HG02973 (cell line): ENCODE results near the gene LSP1.

Experiments used
- ATAC-seq: cut with Tn5 transposase; IDR thresholded peaks from one replicate; pipeline ENCODE4 v1.9.1; 2021; ENCODE audit warnings: moderate library complexity; ENCODE audit not compliant: unreplicated experiment

LSP1 gene

GRCh38 chr11:1913271-1914060, 60.6 kb downstream of the LSP1 start:
- ATAC-seq = no peak

- ATAC-seq = no peak
These were observed 62.9 kb downstream of the LSP1 start for GRCh38 chr11:1915795-1916131.

GRCh38 chr11:1916132-1916985, 63.5 kb downstream of the LSP1 start:
- ATAC-seq = no peak

- ATAC-seq = no peak
These were observed 64.2 kb downstream of the LSP1 start for GRCh38 chr11:1916986-1917522.

GRCh38 chr11:1917523-1918435, 64.9 kb downstream of the LSP1 start:
- ATAC-seq = no peak

GRCh38 chr11:1918436-1919315, 65.8 kb downstream of the LSP1 start:
- ATAC-seq = no peak

GRCh38 chr11:1919391-1920127, 66.7 kb downstream of the LSP1 start, which contains the start of gene TNNT3:
Gene TNNT3 (plus strand): TSS chr11:1919703. CDS start chr11:1922875, 3,172 bp downstream.
- ATAC-seq = no peak

GRCh38 chr11:1920128-1920908, 67.4 kb downstream of the LSP1 start:
- no peak for ATAC-seq

GRCh38 chr11:1920909-1921573, 68.2 kb downstream of the LSP1 start:
- no peak for ATAC-seq

GRCh38 chr11:1921574-1922141, 68.8 kb downstream of the LSP1 start:
- ATAC-seq = no peak

- no peak for ATAC-seq
These were observed 69.7 kb downstream of the LSP1 start for GRCh38 chr11:1922481-1923081.

GRCh38 chr11:1923201-1923956, 70.5 kb downstream of the LSP1 start:
- no peak for ATAC-seq

GRCh38 chr11:1924181-1924580, 71.3 kb downstream of the LSP1 start:
- no peak for ATAC-seq

- ATAC-seq = no peak
These were observed 71.9 kb downstream of the LSP1 start for GRCh38 chr11:1924646-1925372.

GRCh38 chr11:1925373-1926155, 72.7 kb downstream of the LSP1 start:
- ATAC-seq = no peak
